ENCODE data around the gene INHA. TPM values are rescaled to one million over a fixed set of nuclear protein-coding genes. Genes with fewer than 3 reads are reported as not detected.
A peak's percentile ranks its signal among the peaks of the same experiment; 100 is the strongest.

Gene INHA
- total and polyA plus RNA-seq, 4 donors, result 0.03 to 0.15 (median 0.11) TPM

- peaks cover 14 to 25% (median 19%) of the 10 kb centered on the region in 4 donors for H3K4me1 ChIP-seq (ENCODE audit: control insufficient read depth in 4 of 4, insufficient read depth in 4 of 4, low read length in 3 of 4)
- no peak overlapping the region for H3K9ac ChIP-seq (ENCODE audit: low read depth in 1 of 2, low read length in 2 of 2)
- TF ChIP-seq FOXA2 (IDR thresholded peaks at IDR 0.05), result no peak
- no peak for TF ChIP-seq FOXA1 (IDR thresholded peaks at IDR 0.05)
- TF ChIP-seq RXRA (IDR thresholded peaks at IDR 0.05), result no peak
- no peak for TF ChIP-seq HNF4G (IDR thresholded peaks at IDR 0.05)
- no peak for TF ChIP-seq GABPA (IDR thresholded peaks at IDR 0.05 in 1 of 2, conservative IDR thresholded peaks at IDR 0.05 in 1 of 2)
- no peak for TF ChIP-seq EGR1 (IDR thresholded peaks at IDR 0.05; ENCODE audit: low read depth in 2 of 2)
- TF ChIP-seq, protein P1, sequence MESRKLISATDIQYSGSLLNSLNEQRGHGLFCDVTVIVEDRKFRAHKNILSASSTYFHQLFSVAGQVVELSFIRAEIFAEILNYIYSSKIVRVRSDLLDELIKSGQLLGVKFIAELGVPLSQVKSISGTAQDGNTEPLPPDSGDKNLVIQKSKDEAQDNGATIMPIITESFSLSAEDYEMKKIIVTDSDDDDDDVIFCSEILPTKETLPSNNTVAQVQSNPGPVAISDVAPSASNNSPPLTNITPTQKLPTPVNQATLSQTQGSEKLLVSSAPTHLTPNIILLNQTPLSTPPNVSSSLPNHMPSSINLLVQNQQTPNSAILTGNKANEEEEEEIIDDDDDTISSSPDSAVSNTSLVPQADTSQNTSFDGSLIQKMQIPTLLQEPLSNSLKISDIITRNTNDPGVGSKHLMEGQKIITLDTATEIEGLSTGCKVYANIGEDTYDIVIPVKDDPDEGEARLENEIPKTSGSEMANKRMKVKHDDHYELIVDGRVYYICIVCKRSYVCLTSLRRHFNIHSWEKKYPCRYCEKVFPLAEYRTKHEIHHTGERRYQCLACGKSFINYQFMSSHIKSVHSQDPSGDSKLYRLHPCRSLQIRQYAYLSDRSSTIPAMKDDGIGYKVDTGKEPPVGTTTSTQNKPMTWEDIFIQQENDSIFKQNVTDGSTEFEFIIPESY (IDR thresholded peaks at IDR 0.05), result no peak
- TF ChIP-seq SP1 (IDR thresholded peaks at IDR 0.05), result no peak
- TF ChIP-seq, protein P2, sequence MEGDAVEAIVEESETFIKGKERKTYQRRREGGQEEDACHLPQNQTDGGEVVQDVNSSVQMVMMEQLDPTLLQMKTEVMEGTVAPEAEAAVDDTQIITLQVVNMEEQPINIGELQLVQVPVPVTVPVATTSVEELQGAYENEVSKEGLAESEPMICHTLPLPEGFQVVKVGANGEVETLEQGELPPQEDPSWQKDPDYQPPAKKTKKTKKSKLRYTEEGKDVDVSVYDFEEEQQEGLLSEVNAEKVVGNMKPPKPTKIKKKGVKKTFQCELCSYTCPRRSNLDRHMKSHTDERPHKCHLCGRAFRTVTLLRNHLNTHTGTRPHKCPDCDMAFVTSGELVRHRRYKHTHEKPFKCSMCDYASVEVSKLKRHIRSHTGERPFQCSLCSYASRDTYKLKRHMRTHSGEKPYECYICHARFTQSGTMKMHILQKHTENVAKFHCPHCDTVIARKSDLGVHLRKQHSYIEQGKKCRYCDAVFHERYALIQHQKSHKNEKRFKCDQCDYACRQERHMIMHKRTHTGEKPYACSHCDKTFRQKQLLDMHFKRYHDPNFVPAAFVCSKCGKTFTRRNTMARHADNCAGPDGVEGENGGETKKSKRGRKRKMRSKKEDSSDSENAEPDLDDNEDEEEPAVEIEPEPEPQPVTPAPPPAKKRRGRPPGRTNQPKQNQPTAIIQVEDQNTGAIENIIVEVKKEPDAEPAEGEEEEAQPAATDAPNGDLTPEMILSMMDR (IDR thresholded peaks at IDR 0.05; ENCODE audit: low read depth, low read length, missing input control), result no peak
- TF ChIP-seq REST (IDR thresholded peaks at IDR 0.05), result no peak
- TF ChIP-seq TAF1 (conservative IDR thresholded peaks at IDR 0.05), result no peak
- peak overlapping the region in 1 of 3 donors; percentile 45 for H3K4me3 ChIP-seq (ENCODE audit: low read depth in 1 of 3, low read length in 3 of 3)
- H3K27ac ChIP-seq (ENCODE audit: low read depth in 1 of 2, low read length in 2 of 2), result no peak overlapping the region
- 54% methylated on average over 9 of the region's 9 CpGs for WGBS
- no peaks in the 10 kb centered on the region for H3K27me3 ChIP-seq (ENCODE audit: control insufficient read depth in 4 of 4, insufficient read depth in 4 of 4, low read length in 3 of 4)
- H3K36me3 ChIP-seq (ENCODE audit: control insufficient read depth in 4 of 4, insufficient read depth in 3 of 4, low read depth in 1 of 4, low read length in 3 of 4), result peaks cover 4 to 16% (median 9%) of the 10 kb centered on the region in 4 donors
- H3K9me3 ChIP-seq (ENCODE audit: control insufficient read depth in 4 of 4, low read length in 3 of 4), result no peaks in the 10 kb centered on the region
- no peak for DNase-seq (ENCODE audit: low spot score)
Observed at GRCh38 chr2:219544567-219544966, 27.5 kb upstream of the INHA start.

DNA sequence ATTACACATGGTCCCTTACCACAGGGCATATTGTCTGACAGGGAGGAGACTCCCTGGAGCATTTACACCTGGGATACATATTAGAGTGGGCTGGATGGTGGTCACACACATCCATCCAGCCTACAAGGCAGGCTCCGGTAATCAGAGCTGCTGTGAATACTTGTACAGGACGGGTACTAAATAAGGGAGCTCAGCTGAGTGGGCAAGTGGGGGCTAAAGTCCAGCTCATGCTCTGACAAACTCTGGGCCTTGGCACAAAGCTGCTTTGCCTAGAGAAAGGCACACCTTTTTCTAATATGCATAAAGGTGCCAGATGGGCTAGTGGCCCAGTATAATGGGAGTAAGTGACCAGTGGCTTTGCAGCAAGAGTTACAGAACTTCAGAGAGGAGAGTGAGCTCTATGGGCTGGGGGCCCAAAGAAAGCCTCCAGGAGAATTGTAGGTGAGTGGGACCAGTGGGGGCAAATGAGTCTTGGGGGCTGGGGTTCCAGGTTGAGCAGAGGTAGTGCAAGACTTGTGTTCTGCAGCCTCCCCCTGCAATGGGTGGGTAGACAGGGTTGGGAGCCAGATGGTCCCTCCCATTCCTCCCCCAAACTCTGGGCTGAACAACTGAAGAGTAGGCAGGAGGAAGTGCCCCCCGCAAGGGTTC lies 26.7 kb upstream of the INHA start:
- Histone ChIP-seq H3K36me3 (ENCODE audit: control insufficient read depth in 4 of 4, insufficient read depth in 3 of 4, low read depth in 1 of 4, low read length in 3 of 4) (peaks cover 3 to 7% (median 5%) of the 10 kb centered on the region in 4 donors), H3K27ac (ENCODE audit: low read depth in 1 of 2, low read length in 2 of 2) (no peak overlapping the region), H3K9ac (ENCODE audit: low read depth in 1 of 2, low read length in 2 of 2) (no peak overlapping the region), H3K9me3 (ENCODE audit: control insufficient read depth in 4 of 4, low read length in 3 of 4) (no peaks in the 10 kb centered on the region), H3K27me3 (ENCODE audit: control insufficient read depth in 4 of 4, insufficient read depth in 4 of 4, low read length in 3 of 4) (no peaks in the 10 kb centered on the region), H3K4me1 (ENCODE audit: control insufficient read depth in 4 of 4, insufficient read depth in 4 of 4, low read length in 3 of 4) (peaks cover 14 to 25% (median 19%) of the 10 kb centered on the region in 4 donors), H3K4me3 (ENCODE audit: low read depth in 1 of 3, low read length in 3 of 3) (no peak overlapping the region)
- 82% methylated on average over 3 of the region's 3 CpGs for WGBS
- no peak for DNase-seq (ENCODE audit: low spot score)
- TF ChIP-seq NR2F2 (IDR thresholded peaks at IDR 0.05), result no peak
- TF ChIP-seq, protein P3, sequence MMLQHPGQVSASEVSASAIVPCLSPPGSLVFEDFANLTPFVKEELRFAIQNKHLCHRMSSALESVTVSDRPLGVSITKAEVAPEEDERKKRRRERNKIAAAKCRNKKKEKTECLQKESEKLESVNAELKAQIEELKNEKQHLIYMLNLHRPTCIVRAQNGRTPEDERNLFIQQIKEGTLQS (IDR thresholded peaks at IDR 0.05), result no peak
- no peak for TF ChIP-seq EGR1 (IDR thresholded peaks at IDR 0.05; ENCODE audit: low read depth in 2 of 2)
- TF ChIP-seq GABPA (IDR thresholded peaks at IDR 0.05 in 1 of 2, conservative IDR thresholded peaks at IDR 0.05 in 1 of 2), result no peak
- TF ChIP-seq REST (IDR thresholded peaks at IDR 0.05), result no peak
- no peak for TF ChIP-seq RXRA (IDR thresholded peaks at IDR 0.05)
- TF ChIP-seq, protein P2 (IDR thresholded peaks at IDR 0.05; ENCODE audit: low read depth, low read length, missing input control), result no peak
- TF ChIP-seq TAF1 (conservative IDR thresholded peaks at IDR 0.05), result no peak
- no peak for TF ChIP-seq HNF4G (IDR thresholded peaks at IDR 0.05)
- TF ChIP-seq JUND (IDR thresholded peaks at IDR 0.05), result no peak
